ENCODE results near the gene DDX39B. TPM values are rescaled to one million over a fixed set of nuclear protein-coding genes. Genes with fewer than 3 reads are reported as not detected.

Gene DDX39B
- total and polyA plus RNA-seq, 2 of the 8 experiments (the other 6 are each of a cell fraction or from before 2014, with no cell fraction given) = 780 to 1,164 TPM

DNA sequence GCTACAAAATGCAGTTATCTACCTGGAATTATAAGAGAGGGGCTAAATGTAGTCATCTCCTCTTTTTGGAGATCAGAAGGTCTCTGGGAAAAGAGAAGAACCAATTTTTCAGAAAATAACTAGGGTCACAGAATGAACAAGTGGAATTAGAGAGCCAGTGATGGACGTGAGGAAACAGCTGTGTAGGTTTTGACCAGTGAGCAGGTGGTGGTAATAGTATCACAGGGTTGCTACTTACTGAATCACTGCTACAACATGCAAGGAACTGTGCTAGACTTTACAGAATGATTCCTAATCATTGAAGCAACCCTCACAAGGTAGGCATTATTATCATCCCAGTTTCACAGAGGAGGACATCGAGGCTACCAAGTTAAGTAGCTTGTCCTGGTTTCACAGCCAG lies 2.9 kb upstream of the DDX39B start:
- no peak overlapping the region for H3K27ac ChIP-seq (ENCODE audit: low read depth, low read length)
- no peak overlapping the region for H3K14ac ChIP-seq (ENCODE audit: insufficient read length)
- CTCF ChIA-PET (ENCODE audit: partially characterized antibody) = interaction anchor here (10.6 to 24.7 kb wide), 2 partner anchors 39 to 57 kb away, joined by 254 to 613 read pairs; partner anchors contain the start of genes LST1, LTB and NCR3
- no peak overlapping the region for H3K56ac ChIP-seq (replicated peaks; ENCODE audit: insufficient read length, low read depth, low read length)
- no peak overlapping the region for H3K4ac ChIP-seq (replicated peaks; ENCODE audit: insufficient read length, low read depth, low read length)
- H4K8ac ChIP-seq (ENCODE audit: extremely low read depth, insufficient read depth, low read length) = no peak overlapping the region
- H4K91ac ChIP-seq (replicated peaks; ENCODE audit: insufficient read length, low read length) = no peak overlapping the region
- H3K27me3 ChIP-seq (replicated peaks in 1 of 4; ENCODE audit: control insufficient read depth in 3 of 4, extremely low read depth in 1 of 4, insufficient read depth in 3 of 4, low read length in 3 of 4) = no peaks in the 10 kb centered on the region
- no peak overlapping the region for H2BK120ac ChIP-seq (replicated peaks; ENCODE audit: low read depth, low read length)
- H2BK12ac ChIP-seq (ENCODE audit: low read depth, low read length) = no peak overlapping the region
- no peak overlapping the region for H2AFZ ChIP-seq (ENCODE audit: low read length)
- no peak overlapping the region for H3K18ac ChIP-seq (ENCODE audit: extremely low read depth, low read length)
- POLR2A ChIA-PET (ENCODE audit: partially characterized antibody) = interaction anchor here (4.8 to 18.4 kb wide), 5 partner anchors 14 to 108 kb away, joined by 37 to 428 read pairs (median 99); partner anchors contain the start of genes BAG6, MCCD1, MICB and NCR3
- H3K79me2 ChIP-seq (ENCODE audit: control insufficient read depth in 1 of 2, insufficient read depth in 2 of 2, low read length in 2 of 2) = peaks cover 18 to 36% of the 10 kb centered on the region in 2 experiments
- H3K23me2 ChIP-seq (ENCODE audit: low read depth, low read length) = peaks cover 7% of the 10 kb centered on the region
- peaks cover 4 to 14% (median 9%) of the 10 kb centered on the region in 4 experiments; a peak in 6 of 7 replicates for H3K4me1 ChIP-seq (replicated peaks in 1 of 4; ENCODE audit: control insufficient read depth in 3 of 4, insufficient read depth in 4 of 4, low read length in 3 of 4)
- H3K4me3 ChIP-seq (ENCODE audit: extremely low read depth in 1 of 4, insufficient read depth in 2 of 4, low read depth in 3 of 4, low read length in 4 of 4) = no peak overlapping the region
- H4K5ac ChIP-seq (ENCODE audit: insufficient read length, low read depth, low read length) = no peak overlapping the region
- H2BK20ac ChIP-seq (ENCODE audit: low read length) = no peak overlapping the region
- DNase-seq (ENCODE audit: low read depth in 1 of 2, low spot score in 2 of 2) (no peak), FAIRE-seq (no peak)
- H2BK5ac ChIP-seq (ENCODE audit: low read depth, low read length) = no peak overlapping the region
- H4K20me1 ChIP-seq (replicated peaks in 1 of 2; ENCODE audit: control insufficient read depth in 1 of 2, insufficient read depth in 2 of 2, low read length in 2 of 2) = peaks cover 7 to 10% of the 10 kb centered on the region in 2 experiments
- H3K9ac ChIP-seq (replicated peaks in 1 of 4; ENCODE audit: extremely low read depth in 1 of 4, low read depth in 3 of 4, low read length in 3 of 4) = no peak overlapping the region
- no peak overlapping the region for H3K23ac ChIP-seq (ENCODE audit: insufficient read length)
- H3K9me3 ChIP-seq (ENCODE audit: insufficient read depth in 2 of 2, low read depth in 1 of 2, low read length in 1 of 2) = no peaks in the 10 kb centered on the region
- H2AK5ac ChIP-seq (ENCODE audit: low read depth, low read length) = no peak overlapping the region
- no peaks in the 10 kb centered on the region; the same call in 1 of the 2 replicates for H3K79me1 ChIP-seq (ENCODE audit: low read depth, low read length)
- 73% methylated on average over 2 of the region's 2 CpGs; no CpG with 5 or more reads in 1 of the 2 experiments for WGBS, 2 experiments (ENCODE audit: extremely low coverage in 1 of 2, insufficient coverage in 1 of 2, insufficient read length in 1 of 2, insufficient replicate concordance in 2 of 2, low coverage in 1 of 2, low lambda C conversion rate in 2 of 2, missing lambda C conversion rate in 1 of 2)
- H3K36me3 ChIP-seq (ENCODE audit: control insufficient read depth in 2 of 4, insufficient read depth in 4 of 4, low read length in 3 of 4) = peaks cover 5 to 13% (median 7%) of the 10 kb centered on the region in 4 experiments; a peak in 7 of 8 replicates
- no peak overlapping the region for H2BK15ac ChIP-seq (ENCODE audit: low read length)
- no peak overlapping the region for H3K4me2 ChIP-seq (ENCODE audit: insufficient read depth in 1 of 2, low read depth in 2 of 2, low read length in 2 of 2)
- no peak for TF ChIP-seq TEAD4 (IDR thresholded peaks at IDR 0.05; ENCODE audit: low read depth, low read length)
- no peak for TF ChIP-seq RFX5 (IDR thresholded peaks at IDR 0.05; ENCODE audit: borderline replicate concordance, low read depth, low read length)
- no peak for TF ChIP-seq NRF1 (IDR thresholded peaks at IDR 0.05; ENCODE audit: low read depth, low read length)
- no peak for TF ChIP-seq CTBP2 (IDR thresholded peaks at IDR 0.05; ENCODE audit: borderline replicate concordance, insufficient read depth, insufficient read length, low read length)
- no peak for TF ChIP-seq EGR1 (IDR thresholded peaks at IDR 0.05; ENCODE audit: borderline replicate concordance, low read depth, low read length)
- no peak for TF ChIP-seq KDM5A (IDR thresholded peaks at IDR 0.05; ENCODE audit: low read length)
- no peak for TF ChIP-seq GABPA (IDR thresholded peaks at IDR 0.05; ENCODE audit: borderline replicate concordance, insufficient read depth, low read length)
- TF ChIP-seq KDM4A (IDR thresholded peaks at IDR 0.05; ENCODE audit: low read depth, low read length, severe bottlenecking) = no peak
- no peak for TF ChIP-seq SP1 (IDR thresholded peaks at IDR 0.05; ENCODE audit: low read depth, low read length)
- no peak for TF ChIP-seq RAD21 (IDR thresholded peaks at IDR 0.05 in 1 of 2, conservative IDR thresholded peaks at IDR 0.05 in 1 of 2; ENCODE audit: low read depth in 2 of 2, low read length in 2 of 2)
- TF ChIP-seq, protein P1, sequence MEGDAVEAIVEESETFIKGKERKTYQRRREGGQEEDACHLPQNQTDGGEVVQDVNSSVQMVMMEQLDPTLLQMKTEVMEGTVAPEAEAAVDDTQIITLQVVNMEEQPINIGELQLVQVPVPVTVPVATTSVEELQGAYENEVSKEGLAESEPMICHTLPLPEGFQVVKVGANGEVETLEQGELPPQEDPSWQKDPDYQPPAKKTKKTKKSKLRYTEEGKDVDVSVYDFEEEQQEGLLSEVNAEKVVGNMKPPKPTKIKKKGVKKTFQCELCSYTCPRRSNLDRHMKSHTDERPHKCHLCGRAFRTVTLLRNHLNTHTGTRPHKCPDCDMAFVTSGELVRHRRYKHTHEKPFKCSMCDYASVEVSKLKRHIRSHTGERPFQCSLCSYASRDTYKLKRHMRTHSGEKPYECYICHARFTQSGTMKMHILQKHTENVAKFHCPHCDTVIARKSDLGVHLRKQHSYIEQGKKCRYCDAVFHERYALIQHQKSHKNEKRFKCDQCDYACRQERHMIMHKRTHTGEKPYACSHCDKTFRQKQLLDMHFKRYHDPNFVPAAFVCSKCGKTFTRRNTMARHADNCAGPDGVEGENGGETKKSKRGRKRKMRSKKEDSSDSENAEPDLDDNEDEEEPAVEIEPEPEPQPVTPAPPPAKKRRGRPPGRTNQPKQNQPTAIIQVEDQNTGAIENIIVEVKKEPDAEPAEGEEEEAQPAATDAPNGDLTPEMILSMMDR (IDR thresholded peaks at IDR 0.05; ENCODE audit: control extremely low read depth in 1 of 3, insufficient read depth in 1 of 3, low read depth in 1 of 3, low read length in 3 of 3) = no peak

Measured in H1 (cell line).